Stimulated activated CD4-positive, alpha-beta T cell treated with anti-CD3 and anti-CD28 coated beads, Interleukin-12 subunit alpha, Interleukin-12 subunit beta, amount 100 ng/mL, for 4 hours (primary cell): ENCODE results near the gene PRPF40A.

Experiments
- DNase-seq: peaks from one replicate; pipeline ENCODE4 v3.0.0-alpha.2; 2020

The PRPF40A gene

GRCh38 chr2:152613235-152613634 lies 104.0 kb downstream of the PRPF40A start:
- no peak for DNase-seq

- no peak for DNase-seq
These were observed 105.6 kb downstream of the PRPF40A start for GRCh38 chr2:152611458-152612231.

GRCh38 chr2:152609699-152610098 lies 107.6 kb downstream of the PRPF40A start:
- no peak for DNase-seq

- no peak for DNase-seq
These were observed 108.1 kb downstream of the PRPF40A start for GRCh38 chr2:152609154-152609553.

GRCh38 chr2:152607793-152608300 lies 109.4 kb downstream of the PRPF40A start:
- no peak for DNase-seq

GRCh38 chr2:152606941-152607340 lies 110.3 kb downstream of the PRPF40A start:
- DNase-seq = no peak

- no peak for DNase-seq
These were observed 111.2 kb downstream of the PRPF40A start for GRCh38 chr2:152606081-152606480.

- no peak for DNase-seq
These were observed 114.1 kb downstream of the PRPF40A start for GRCh38 chr2:152603166-152603565.

- no peak for DNase-seq
These were observed 114.5 kb downstream of the PRPF40A start for GRCh38 chr2:152602750-152603149.
